ENCODE results near the gene CLEC16A. TPM values are rescaled to one million over a fixed set of nuclear protein-coding genes. Genes with fewer than 3 reads are reported as not detected.

The CLEC16A gene
- total and polyA plus RNA-seq, 9 of the 15 experiments (the other 6 are each of a cell fraction or from before 2014, with no cell fraction given), result 1.00 to 22.3 (median 10.0) TPM

- no peak for TF ChIP-seq ZNF41 (CRISPR knock-in tag; conservative IDR thresholded peaks at IDR 0.05)
These were observed 68.5 kb downstream of the CLEC16A start (continued) for GRCh38 chr16:11012841-11013240.

GRCh38 chr16:11014136-11014535 is 69.8 kb downstream of the CLEC16A start:
- no peak for DNase-seq (ENCODE audit: extremely low read depth in 1 of 4, low spot score in 3 of 4)
- in situ Hi-C loops (cut with MboI) (no loop called here), intact Hi-C loops (cut with micrococcal nuclease) (no loop called here)
- Histone ChIP-seq H3K27me3 (ENCODE audit: control insufficient read depth in 2 of 2, insufficient read depth in 2 of 2, low read length in 2 of 2) (no peaks in the 10 kb centered on the region), H3K9me1 (ENCODE audit: control insufficient read depth, insufficient read depth, low read length) (no peaks in the 10 kb centered on the region), H3K4me3 (no peak overlapping the region), H3K36me3 (ENCODE audit: control insufficient read depth, insufficient read depth, low read length) (0 out of 3 replicates have a peak, but pooled peaks cover 5% of the 10 kb centered on the region), H3K4me1 (replicated peaks in 1 of 2; ENCODE audit: control insufficient read depth in 2 of 2, insufficient read depth in 2 of 2, low read length in 2 of 2) (peaks cover 0 to 2% of the 10 kb centered on the region in 2 experiments; a peak in 3 of 5 replicates), H3K79me2 (ENCODE audit: control insufficient read depth, insufficient read depth, low read length) (no peaks in the 10 kb centered on the region), H3K9me3 (replicated peaks; ENCODE audit: control insufficient read depth, insufficient read depth, low read depth, low read length) (no peaks in the 10 kb centered on the region), H3K9ac (ENCODE audit: insufficient read depth in 1 of 2, low read depth in 2 of 2, low read length in 2 of 2) (no peak overlapping the region), H3K4me2 (ENCODE audit: insufficient read depth, low read length) (no peak overlapping the region), H2AFZ (ENCODE audit: low read depth, low read length) (no peak overlapping the region), H3K27ac (ENCODE audit: extremely low read depth, low read depth, low read length) (no peak overlapping the region), H4K20me1 (replicated peaks; ENCODE audit: control insufficient read depth, insufficient read depth, low read length) (no peaks in the 10 kb centered on the region)
- ChIA-PET CTCF (ENCODE audit: low intra/inter-chr PET ratio) (no interaction called here), POLR2A (no interaction called here)
- no peak for FAIRE-seq
- BruUV-seq (replicated peaks), result no TSS peak
- WGBS (ENCODE audit: insufficient coverage, low coverage, missing lambda C conversion rate), result 86% methylated on average over 4 of the region's 4 CpGs
- ATAC-seq, result no peak
- TF ChIP-seq ZBTB11 (CRISPR knock-in tag; IDR thresholded peaks at IDR 0.05) (no peak), SRSF3 (IDR thresholded peaks at IDR 0.05; ENCODE audit: insufficient read depth, low read length) (no peak), MEF2A (IDR thresholded peaks at IDR 0.05; ENCODE audit: control insufficient read depth, low read depth, low read length) (no peak), ZNF395 (CRISPR knock-in tag; IDR thresholded peaks at IDR 0.05) (no peak), PML (IDR thresholded peaks at IDR 0.05; ENCODE audit: low read length) (no peak)

All from K562 (cell line).